Lower leg skin (tissue), 4 donors: Measurements from ENCODE around the gene EPC2. TPM values are rescaled to one million over a fixed set of nuclear protein-coding genes. Genes with fewer than 3 reads are reported as not detected.
"Not testable (repeated sequence)": the region's sequence is repeated elsewhere in the genome, so short reads cannot be mapped to it uniquely, and the experiment has no call there.

Experiments used
- DNase-seq, 2 donors: peaks; one replicate each; pipeline ENCODE4 v3.0.0-alpha.2; 2019; ENCODE audit warnings: low spot score in 2 of 2
- H3K4me3 ChIP-seq: fragments of 200-600 bp; sonication (generic); 2 replicates; pipeline ENCODE4 v1.5.1; 2017; ENCODE audit warnings: mild to moderate bottlenecking, low read depth; ENCODE audit not compliant: poor library complexity, severe bottlenecking
- CTCF ChIP-seq, 3 donors: fragments of 450-650 bp; IDR thresholded peaks; one replicate each; pipeline ENCODE4 v1.5.1; 2016; ENCODE audit warnings: antibody characterized with exemption in 3 of 3, mild to moderate bottlenecking in 3 of 3, moderate library complexity in 2 of 3
- POLR2A ChIP-seq, 2 donors: fragments of 450-650 bp; IDR thresholded peaks; one replicate each; pipeline ENCODE4 v1.6.1; 2016 to 2017; ENCODE audit warnings: antibody characterized with exemption in 2 of 2, mild to moderate bottlenecking in 1 of 2, moderate library complexity in 1 of 2
- WGBS, 2 donors: methylation state at CpG; one replicate each; pipeline ENCODE4 v1.1.5; 2018; 5-methylcytosine and 5-hydroxymethylcytosine counted together
- intact Hi-C: fragments of 100-400 bp; cut with DNase I; formaldehyde crosslinking; loops from one replicate; pipeline ENCODE4 v1.15.0; 2023; ENCODE audit warnings: low total_unique reads
- total RNA-seq, 4 donors: library from RNA; depleted of rRNA; stranded (reverse); fragments of >200 nt; gene quantifications; one replicate each; pipeline ENCODE4 v1.1.0, GENCODE V29; 2016

EPC2 gene
- total RNA-seq, 4 donors from 2014 or later, result 15.4 to 25.3 (median 24.0) TPM

- no peak for DNase-seq
- TF ChIP-seq CTCF (IDR thresholded peaks at IDR 0.05) (no peak), POLR2A (IDR thresholded peaks at IDR 0.05) (no peak)
- no peak overlapping the region for H3K4me3 ChIP-seq
- 27 to 29% methylated on average over 5 of the region's 5 CpGs for WGBS, 2 donors
- intact Hi-C loops, result no loop called here
Observed at GRCh38 chr2:148643421-148643820, 1.1 kb upstream of the EPC2 start.

- 0% methylated on average over 38 to 55 of the region's 69 CpGs for WGBS, 2 donors
- no peak for TF ChIP-seq POLR2A (IDR thresholded peaks at IDR 0.05)
- no peak for TF ChIP-seq CTCF (IDR thresholded peaks at IDR 0.05)
- peak overlapping the region; percentile 97 for H3K4me3 ChIP-seq
- DNase-seq, result peak; percentile 93 to 99
- intact Hi-C loops, result no loop called here
Observed at GRCh38 chr2:148644883-148645538, 460 bp downstream of the EPC2 start.

DNA sequence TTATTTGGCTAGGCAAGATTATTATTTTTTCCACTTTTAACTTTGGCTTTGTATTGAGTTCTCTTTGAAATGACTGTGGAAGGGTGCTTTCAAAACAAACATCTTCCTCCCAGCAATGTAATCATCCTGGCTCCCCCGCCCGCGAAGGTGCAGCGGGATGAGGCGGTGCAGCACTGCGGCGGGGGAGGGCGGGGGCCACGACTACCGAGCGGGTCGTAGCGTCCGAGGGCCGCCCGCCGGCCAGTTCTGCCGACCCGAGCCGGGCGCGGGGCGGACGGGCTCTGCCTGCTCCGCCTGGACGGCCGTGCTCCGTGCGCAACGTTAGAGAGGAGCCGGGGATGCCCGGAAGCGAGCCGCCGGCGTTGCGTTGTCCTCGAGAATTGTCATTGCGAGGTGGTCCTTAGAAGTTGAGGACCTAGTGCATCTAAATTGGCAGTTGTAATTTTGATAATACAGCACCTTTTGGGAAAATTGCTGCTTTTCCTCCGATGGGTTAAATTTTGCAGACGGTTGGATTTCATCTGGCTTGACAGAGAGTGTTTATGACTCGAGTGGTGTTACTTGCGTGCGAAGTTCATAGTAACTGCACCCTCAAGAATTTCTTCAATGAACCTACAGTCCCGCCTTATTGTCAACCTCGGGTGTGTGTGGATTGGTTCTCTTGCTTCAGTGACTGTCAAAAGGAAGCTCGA, 1.1 kb downstream of the EPC2 start:
- 0 to 1% methylated on average over 30 to 37 of the region's 47 CpGs for WGBS, 2 donors
- DNase-seq, result peak; percentile 54 to 89
- peak overlapping the region; percentile 97 for H3K4me3 ChIP-seq
- intact Hi-C loops, result no loop called here
- no peak for TF ChIP-seq POLR2A (IDR thresholded peaks at IDR 0.05)
- no peak for TF ChIP-seq CTCF (IDR thresholded peaks at IDR 0.05)

DNA sequence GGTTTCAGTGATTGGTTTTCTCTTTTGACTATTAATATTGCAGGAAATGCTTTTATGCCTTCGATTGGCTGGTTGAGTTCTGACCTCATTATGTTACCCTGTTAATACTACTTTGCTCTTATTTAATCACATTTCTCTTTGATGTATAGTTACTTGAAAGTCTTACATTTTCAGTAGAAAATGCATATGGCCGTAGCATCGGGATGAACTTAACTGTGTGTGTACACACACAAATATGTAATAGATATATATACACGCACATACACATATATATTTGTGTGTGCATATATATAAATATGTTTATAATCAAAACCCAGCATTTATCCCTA, 1.6 kb downstream of the EPC2 start:
- no peak for DNase-seq
- intact Hi-C loops, result no loop called here
- no peak overlapping the region for H3K4me3 ChIP-seq
- TF ChIP-seq POLR2A (IDR thresholded peaks at IDR 0.05) (no peak), CTCF (IDR thresholded peaks at IDR 0.05) (no peak)
- 13 to 16% methylated on average over 4 of the region's 4 CpGs for WGBS, 2 donors

GRCh38 chr2:148647711-148648110, 3.2 kb downstream of the EPC2 start:
- H3K4me3 ChIP-seq, DNase-seq, intact Hi-C loops: not testable (repeated sequence)
- WGBS, 2 donors, result 89 to 92% methylated on average over 12 of the region's 12 CpGs

DNA sequence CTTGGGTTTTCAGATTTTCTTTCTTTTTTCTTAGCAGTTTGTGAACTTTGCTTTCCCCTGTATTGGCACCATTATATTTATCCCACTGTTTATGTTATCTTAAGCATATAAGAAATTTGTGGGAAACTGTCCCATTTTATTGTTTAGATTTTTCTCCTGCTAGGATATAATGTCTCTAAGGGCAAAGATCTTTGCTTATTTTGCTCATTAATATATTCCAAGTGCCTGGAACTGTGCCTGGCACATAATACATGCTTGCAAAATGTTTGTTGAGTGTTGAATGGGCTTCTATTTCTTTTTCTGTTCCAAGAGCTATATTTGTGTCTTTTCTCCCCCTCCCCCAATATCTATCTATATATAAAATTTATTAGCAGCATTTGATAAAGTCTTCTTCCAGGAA, 5.4 kb downstream of the EPC2 start:
- H3K4me3 ChIP-seq, result no peak overlapping the region
- TF ChIP-seq CTCF (IDR thresholded peaks at IDR 0.05) (no peak), POLR2A (IDR thresholded peaks at IDR 0.05) (no peak)
- intact Hi-C loops, result no loop called here
- DNase-seq, result no peak
